HepG2 (cell line): ENCODE measurements around the gene SPRYD3. TPM values are rescaled to one million over a fixed set of nuclear protein-coding genes. Genes with fewer than 3 reads are reported as not detected.

ENCODE experiments used
- ATF5 ChIP-seq: sonication (generic); formaldehyde crosslinking; IDR thresholded peaks from 2 replicates; pipeline ENCODE4 v1.4.0; 2020; ENCODE audit warnings: mild to moderate bottlenecking, low read depth, missing genetic modification reagents
- ATF7 ChIP-seq, 2 experiments: fragments of 450-650 bp in 1 of 2; sonication (generic) in 1 of 2; formaldehyde crosslinking in 1 of 2; IDR thresholded peaks; 2 replicates each; pipeline versions ENCODE4 v1.4.0 to v1.6.1; 2016 to 2020; ENCODE audit warnings: antibody characterized with exemption in 1 of 2, mild to moderate bottlenecking in 1 of 2, missing genetic modification reagents in 1 of 2
- CENPX ChIP-seq: sonication (generic); formaldehyde crosslinking; IDR thresholded peaks from 2 replicates; pipeline ENCODE4 v1.9.0; 2021; ENCODE audit warnings: mild to moderate bottlenecking, missing genetic modification reagents, moderate library complexity
- CHCHD3 ChIP-seq: sonication (generic); formaldehyde crosslinking; IDR thresholded peaks from 2 replicates; pipeline ENCODE4 v1.8.0; 2022; ENCODE audit warnings: mild to moderate bottlenecking, missing genetic modification reagents, moderate library complexity
- DBP ChIP-seq: sonication (generic); formaldehyde crosslinking; IDR thresholded peaks from 2 replicates; pipeline ENCODE4 v1.4.0; 2020; ENCODE audit warnings: missing genetic modification reagents; ENCODE audit errors: not compliant biosample characterization
- ELF4 ChIP-seq: sonication (generic); formaldehyde crosslinking; IDR thresholded peaks from 2 replicates; pipeline ENCODE4 v1.5.0; 2020; ENCODE audit warnings: missing genetic modification reagents, mild to moderate bottlenecking, moderate library complexity, borderline replicate concordance
- FOXO4 ChIP-seq: sonication (generic); formaldehyde crosslinking; conservative IDR thresholded peaks from 2 replicates; pipeline ENCODE4 v1.8.1; 2023; ENCODE audit warnings: missing genetic modification reagents
- GTF3A ChIP-seq: sonication (generic); formaldehyde crosslinking; conservative IDR thresholded peaks from 2 replicates; pipeline ENCODE4 v1.4.0; 2020; ENCODE audit warnings: mild to moderate bottlenecking, missing genetic modification reagents
- HNRNPH1 ChIP-seq: fragments of 200-400 bp; formaldehyde crosslinking; optimal IDR thresholded peaks from 2 replicates; pipeline ENCODE3; 2017; ENCODE audit warnings: mild to moderate bottlenecking, low read depth, low read length
- HNRNPUL1 ChIP-seq: fragments of 200-400 bp; formaldehyde crosslinking; IDR thresholded peaks from 2 replicates; pipeline ENCODE4 v1.6.1; 2017; ENCODE audit warnings: low read depth, mild to moderate bottlenecking, low read length, moderate library complexity
- HOXA7 ChIP-seq: sonication (generic); formaldehyde crosslinking; IDR thresholded peaks from 2 replicates; pipeline ENCODE4 v1.8.1; 2022; ENCODE audit warnings: mild to moderate bottlenecking, missing genetic modification reagents, moderate library complexity
- KAT7 ChIP-seq: IDR thresholded peaks from 2 replicates; pipeline ENCODE4 v1.6.1; 2018; ENCODE audit warnings: borderline replicate concordance, missing compliant biosample characterization
- KDM6A ChIP-seq: IDR thresholded peaks from 2 replicates; pipeline ENCODE4 v1.6.1; 2016; ENCODE audit warnings: low read depth
- MED1 ChIP-seq: sonication (generic); formaldehyde crosslinking; IDR thresholded peaks from 2 replicates; pipeline ENCODE4 v1.4.0; 2020; ENCODE audit warnings: missing genetic modification reagents
- NCOA1 ChIP-seq: sonication (generic); formaldehyde crosslinking; IDR thresholded peaks from 2 replicates; pipeline ENCODE4 v1.9.0; 2021; ENCODE audit warnings: missing genetic modification reagents
- NFIC ChIP-seq: IDR thresholded peaks from 2 replicates; pipeline ENCODE4 v1.6.1; 2012; ENCODE audit warnings: mild to moderate bottlenecking, low read length, inconsistent platforms
- SKI ChIP-seq: fragments of 450-650 bp; IDR thresholded peaks from one replicate; pipeline ENCODE4 v1.6.1; 2018; ENCODE audit warnings: mild to moderate bottlenecking; ENCODE audit not compliant: partially characterized antibody
- SRF ChIP-seq: IDR thresholded peaks from 2 replicates; pipeline ENCODE4 v1.6.1; 2011; ENCODE audit warnings: mild to moderate bottlenecking, low read depth, low read length, moderate library complexity
- ZBTB14 ChIP-seq: sonication (generic); formaldehyde crosslinking; IDR thresholded peaks from 2 replicates; pipeline ENCODE4 v1.4.0; 2020; ENCODE audit warnings: missing genetic modification reagents
- ZEB1 ChIP-seq: IDR thresholded peaks from 2 replicates; pipeline ENCODE4 v1.6.1; 2012; ENCODE audit warnings: mild to moderate bottlenecking, low read depth, inconsistent platforms; ENCODE audit not compliant: insufficient replicate concordance
- ZFAT ChIP-seq: sonication (generic); formaldehyde crosslinking; conservative IDR thresholded peaks from 2 replicates; pipeline ENCODE4 v1.8.1; 2023; ENCODE audit warnings: missing genetic modification reagents, inconsistent platforms
- ZFP62 ChIP-seq: sonication (generic); formaldehyde crosslinking; IDR thresholded peaks from 2 replicates; pipeline ENCODE4 v1.4.0; 2020; ENCODE audit warnings: missing genetic modification reagents
- ZNF280B ChIP-seq: sonication (generic); formaldehyde crosslinking; IDR thresholded peaks from 2 replicates; pipeline ENCODE4 v1.5.0; 2020; ENCODE audit warnings: missing genetic modification reagents, mild to moderate bottlenecking, borderline replicate concordance
- ZNF761 ChIP-seq: sonication (generic); formaldehyde crosslinking; conservative IDR thresholded peaks from 2 replicates; pipeline ENCODE4 v1.4.0; 2020; ENCODE audit warnings: mild to moderate bottlenecking, missing genetic modification reagents
- ZNF790 ChIP-seq: sonication (generic); formaldehyde crosslinking; IDR thresholded peaks from 2 replicates; pipeline ENCODE4 v1.8.0; 2022; ENCODE audit warnings: missing genetic modification reagents, mild to moderate bottlenecking, borderline replicate concordance
- polyA plus RNA-seq, 8 experiments: library from polyadenylated mRNA; depleted of rRNA in 3 of 8; stranded (reverse) in 7 of 8; unstranded in 1 of 8; fragments of >200 nt; fragmentation: Illumina TruSeq in 4 of 8; extraction: Trizol in 4 of 8; gene quantifications; 2 replicates each; pipeline versions ENCODE4 v1.2.1 to v1.2.3, GENCODE V29; 2011 to 2016; ENCODE audit warnings: low read depth in 4 of 8, missing spikeins in 1 of 8, mixed read lengths in 1 of 8; ENCODE audit not compliant: insufficient read depth in 1 of 8
- total RNA-seq, 5 experiments: library from RNA; depleted of rRNA; stranded (reverse); fragments of >200 nt; fragmentation: Illumina TruSeq; extraction: Trizol; gene quantifications; 2 replicates each; pipeline ENCODE4 v1.2.3, GENCODE V29; 2016; ENCODE audit warnings: low read depth in 1 of 5

SPRYD3 gene
- total and polyA plus RNA-seq, 2 of the 13 experiments (the other 11 are each of a cell fraction or from before 2014, with no cell fraction given): 9.0 to 9.2 TPM

GRCh38 chr12:53049571-53050318 lies 29.4 kb downstream of the SPRYD3 start, which contains the start of gene TNS2 (continued):
- no peak for TF ChIP-seq DBP (CRISPR knock-in tag)
- no peak for TF ChIP-seq SRF
- no peak for TF ChIP-seq ZNF761
- no peak for TF ChIP-seq NFIC
- TF ChIP-seq ZEB1: no peak
- TF ChIP-seq ATF5: no peak
- no peak for TF ChIP-seq ZFP62 (CRISPR knock-in tag)
- TF ChIP-seq ZNF280B: peak; percentile 15; the same call in 1 of the 2 replicates
- TF ChIP-seq ZBTB14 (CRISPR knock-in tag): no peak
- no peak for TF ChIP-seq KDM6A (CRISPR knock-in tag)
- TF ChIP-seq MED1 (CRISPR knock-in tag): peak; percentile 57; the same call in 1 of the 2 replicates
- no peak for TF ChIP-seq HNRNPH1
- TF ChIP-seq ATF7 (IDR thresholded peaks at IDR 0.05): no peak
- no peak for TF ChIP-seq ATF7 (CRISPR knock-in tag; IDR thresholded peaks at IDR 0.05)
- TF ChIP-seq NCOA1 (CRISPR knock-in tag): no peak
- TF ChIP-seq ELF4 (CRISPR knock-in tag): no peak
- TF ChIP-seq GTF3A (CRISPR knock-in tag): no peak
- 0 out of 2 replicates have a peak, but pooled peaks have one; percentile 31 for TF ChIP-seq KAT7 (CRISPR knock-in tag)
- no peak for TF ChIP-seq HOXA7
- peak; percentile 32; the same call in 1 of the 2 replicates for TF ChIP-seq ZNF790 (CRISPR knock-in tag)
- no peak for TF ChIP-seq ZFAT (CRISPR knock-in tag)
- no peak for TF ChIP-seq FOXO4
- no peak for TF ChIP-seq CENPX (CRISPR knock-in tag)
- TF ChIP-seq HNRNPUL1: no peak
- no peak for TF ChIP-seq SKI
- no peak for TF ChIP-seq CHCHD3
